ENCODE results near the gene WDR87.

DNA sequence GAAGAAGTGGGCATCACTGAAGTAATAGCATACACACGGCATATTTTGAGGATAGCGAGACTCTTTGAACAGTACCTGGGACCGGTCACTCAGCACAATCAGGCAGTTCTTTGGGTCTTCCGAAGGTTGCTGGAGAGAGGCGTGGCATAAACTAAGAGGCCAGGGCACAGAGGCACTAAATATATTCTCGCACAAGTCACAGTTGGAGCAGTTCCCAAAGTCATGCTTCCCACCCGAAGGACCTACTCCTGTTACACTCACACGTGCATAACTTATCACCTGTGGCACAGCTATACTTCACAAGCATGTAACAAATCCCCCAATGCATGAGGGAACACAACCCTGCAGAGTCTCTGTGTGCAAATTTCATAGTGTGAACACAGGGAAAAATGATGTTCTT lies 10.2 kb downstream of the WDR87 start:
- TF ChIP-seq, protein P1, sequence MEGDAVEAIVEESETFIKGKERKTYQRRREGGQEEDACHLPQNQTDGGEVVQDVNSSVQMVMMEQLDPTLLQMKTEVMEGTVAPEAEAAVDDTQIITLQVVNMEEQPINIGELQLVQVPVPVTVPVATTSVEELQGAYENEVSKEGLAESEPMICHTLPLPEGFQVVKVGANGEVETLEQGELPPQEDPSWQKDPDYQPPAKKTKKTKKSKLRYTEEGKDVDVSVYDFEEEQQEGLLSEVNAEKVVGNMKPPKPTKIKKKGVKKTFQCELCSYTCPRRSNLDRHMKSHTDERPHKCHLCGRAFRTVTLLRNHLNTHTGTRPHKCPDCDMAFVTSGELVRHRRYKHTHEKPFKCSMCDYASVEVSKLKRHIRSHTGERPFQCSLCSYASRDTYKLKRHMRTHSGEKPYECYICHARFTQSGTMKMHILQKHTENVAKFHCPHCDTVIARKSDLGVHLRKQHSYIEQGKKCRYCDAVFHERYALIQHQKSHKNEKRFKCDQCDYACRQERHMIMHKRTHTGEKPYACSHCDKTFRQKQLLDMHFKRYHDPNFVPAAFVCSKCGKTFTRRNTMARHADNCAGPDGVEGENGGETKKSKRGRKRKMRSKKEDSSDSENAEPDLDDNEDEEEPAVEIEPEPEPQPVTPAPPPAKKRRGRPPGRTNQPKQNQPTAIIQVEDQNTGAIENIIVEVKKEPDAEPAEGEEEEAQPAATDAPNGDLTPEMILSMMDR (IDR thresholded peaks at IDR 0.05), result no peak
- no peak for TF ChIP-seq POLR2AphosphoS5 (IDR thresholded peaks at IDR 0.05)

Data from upper lobe of left lung (tissue), 4 donors.